ENCODE results near the gene DENND4C.
A peak's percentile ranks its signal among the peaks of the same experiment; 100 is the strongest.
"Not testable (repeated sequence)": the region's sequence is repeated elsewhere in the genome, so short reads cannot be mapped to it uniquely, and the experiment has no call there.

DENND4C gene

DNA sequence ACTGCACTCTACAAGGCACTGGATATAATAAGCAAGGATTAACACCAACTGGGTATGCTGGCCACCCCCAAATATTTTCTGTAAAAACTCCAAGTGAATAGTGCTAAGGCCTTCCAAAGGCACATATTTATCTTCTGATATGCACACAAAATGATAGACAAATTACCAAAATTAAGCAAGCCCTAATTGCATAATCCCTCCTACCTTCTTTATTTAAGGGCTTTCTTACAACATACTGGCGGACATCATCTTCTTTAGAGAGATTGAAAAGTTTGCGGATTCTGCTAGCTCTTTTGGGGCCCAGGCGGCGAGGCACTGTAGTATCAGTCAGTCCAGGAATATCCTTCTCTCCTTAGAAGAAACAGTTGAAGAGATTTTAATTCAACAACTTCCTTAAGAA lies 147.7 kb downstream of the DENND4C start:
- DNase-seq, result peak; percentile 63 to 79

- no peak for DNase-seq
Observed at GRCh38 chr9:19378647-19379046, 148.2 kb downstream of the DENND4C start.

DNA sequence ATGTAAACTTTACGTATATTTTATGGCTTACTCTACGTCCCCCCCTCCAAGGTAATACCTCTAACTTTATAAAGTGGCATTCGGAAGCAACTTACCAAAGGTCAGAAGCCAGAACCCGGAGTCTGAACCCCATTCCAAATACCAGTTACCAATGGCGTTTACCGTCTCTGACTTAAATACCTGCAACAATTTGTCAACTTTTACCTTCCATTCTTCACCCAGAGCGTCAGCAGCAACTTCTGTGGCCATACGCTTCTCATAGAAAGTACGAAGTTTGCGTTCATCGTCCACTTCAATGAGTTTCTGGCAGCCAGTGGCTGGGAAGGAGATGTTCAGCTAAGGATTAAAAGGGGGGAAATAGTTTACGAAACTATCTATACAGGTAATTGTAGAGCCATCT lies 148.8 kb downstream of the DENND4C start:
- DNase-seq, result no peak

- peak; percentile 18 to 25 for DNase-seq
Observed at GRCh38 chr9:19379697-19380046, 149.2 kb downstream of the DENND4C start.

- DNase-seq, result no peak
Observed at GRCh38 chr9:19380826-19381075, 150.3 kb downstream of the DENND4C start.

DNA sequence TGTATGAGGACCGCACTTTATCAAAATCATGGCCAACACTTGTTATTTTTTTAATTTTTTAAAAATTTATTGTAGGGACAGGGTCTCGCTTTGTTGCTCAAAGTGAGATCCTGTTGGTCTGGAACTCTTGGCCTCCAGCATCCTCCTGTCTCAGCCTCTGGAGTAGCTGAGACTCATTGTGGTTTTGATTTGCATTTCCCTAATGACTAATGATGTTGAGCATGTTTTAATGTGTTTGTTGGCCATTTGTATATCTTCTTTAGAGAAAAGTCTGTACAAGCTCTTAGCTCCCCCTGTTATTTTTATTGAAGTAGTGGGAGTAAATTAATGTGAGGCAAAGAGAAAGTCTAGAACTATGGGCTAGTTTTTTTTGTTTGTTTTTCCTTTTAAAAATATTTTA lies 151.2 kb downstream of the DENND4C start:
- DNase-seq, result no peak

DNA sequence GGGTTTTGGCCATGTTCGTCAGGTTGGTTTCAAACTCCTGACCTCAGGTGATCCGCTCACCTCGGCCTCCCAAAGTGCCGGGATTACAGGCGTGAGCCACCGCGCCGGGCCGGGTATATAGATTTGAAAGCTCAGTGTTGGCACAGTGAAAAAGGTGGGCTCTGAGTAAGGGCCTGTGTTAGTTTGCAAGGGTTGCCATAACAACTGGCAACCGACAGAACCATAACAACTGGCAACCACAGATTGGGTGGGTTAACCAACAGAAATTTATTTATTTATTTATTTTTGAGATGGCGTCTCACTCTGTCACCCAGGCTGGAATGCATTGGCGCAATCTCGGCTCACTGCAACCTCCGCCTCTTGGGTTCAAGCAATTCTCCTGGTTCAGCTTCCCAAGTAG lies 154.7 kb downstream of the DENND4C start:
- DNase-seq, result not testable (repeated sequence)

DNA sequence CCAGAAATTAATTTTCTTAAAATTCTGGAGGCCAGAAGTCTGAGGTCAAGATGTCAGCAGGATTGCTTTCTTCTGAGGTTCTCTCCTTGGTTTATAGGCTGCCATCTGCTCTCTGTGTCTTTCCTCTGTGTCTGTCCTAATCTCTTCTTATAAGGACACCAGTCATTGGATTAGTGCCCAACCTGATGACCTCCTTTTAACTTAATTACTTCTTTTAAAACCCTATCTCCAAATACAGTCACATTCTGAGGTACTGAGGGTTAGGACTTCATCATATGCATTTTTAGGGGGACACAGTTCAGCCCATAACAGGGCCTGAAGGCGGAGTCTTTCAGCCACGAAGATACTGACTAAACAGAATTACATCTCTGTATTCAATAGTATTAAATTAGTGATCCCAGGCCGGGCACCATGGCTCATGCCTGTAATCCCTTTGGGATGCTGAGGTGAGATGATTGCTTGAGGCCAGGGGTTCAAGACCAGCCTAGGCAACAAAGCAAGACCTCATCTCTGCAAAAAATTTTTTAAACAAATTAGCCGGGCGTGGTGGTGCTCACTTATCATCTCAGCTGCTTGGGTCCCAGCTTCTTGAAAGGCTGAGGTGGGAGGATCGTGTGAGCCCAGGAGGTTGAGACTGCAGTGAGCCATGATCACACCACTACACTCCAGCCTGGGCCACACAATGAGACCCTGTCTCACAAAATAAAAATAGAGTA lies 155.5 kb downstream of the DENND4C start:
- no peak for DNase-seq

- DNase-seq, result no peak
Observed at GRCh38 chr9:19386502-19387044, 156.1 kb downstream of the DENND4C start.

DNA sequence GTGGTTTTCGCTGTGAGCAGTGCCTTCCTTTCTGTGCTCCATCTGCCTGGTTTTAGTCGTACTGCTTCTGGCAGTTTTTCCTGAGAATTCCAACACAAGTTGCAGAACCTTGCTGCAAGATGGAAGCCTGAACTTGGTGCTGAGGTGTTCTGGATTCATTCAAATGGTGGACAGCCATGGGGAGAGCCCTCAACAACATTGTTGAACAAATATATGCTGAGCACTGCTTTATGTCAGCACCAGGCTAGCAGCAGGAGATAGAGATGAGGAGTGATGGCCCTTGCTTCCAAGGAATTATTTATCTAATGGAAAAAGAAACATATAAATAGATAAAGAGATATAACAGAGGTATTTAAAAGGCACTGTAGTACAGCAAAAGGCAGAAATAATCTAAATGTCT lies 156.8 kb downstream of the DENND4C start:
- DNase-seq, result no peak

GRCh38 chr9:19389539-19389938 lies 159.0 kb downstream of the DENND4C start:
- not testable (repeated sequence) for DNase-seq

GRCh38 chr9:19397845-19398244 lies 167.4 kb downstream of the DENND4C start:
- DNase-seq, result no peak

DNA sequence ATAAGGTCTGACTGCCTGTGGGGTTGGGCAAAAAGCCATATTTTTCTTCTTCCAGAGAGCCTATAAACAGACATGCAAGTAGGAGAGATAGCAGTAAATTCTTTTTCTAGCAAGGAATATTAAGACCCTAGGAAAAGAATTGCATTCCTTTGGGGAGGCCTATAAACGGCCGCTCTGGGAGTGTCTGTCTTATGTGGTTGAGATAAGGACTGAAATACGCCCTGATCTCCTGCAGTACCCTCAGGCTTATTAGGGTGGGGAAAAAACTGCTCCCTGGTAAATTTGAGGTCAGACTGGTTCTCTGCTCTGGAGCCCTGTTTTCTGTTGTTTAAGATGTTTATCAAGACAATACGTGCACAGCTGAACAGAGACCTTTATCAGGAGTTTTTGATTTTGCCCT lies 172.7 kb downstream of the DENND4C start:
- DNase-seq, result not testable (repeated sequence)

- no peak for DNase-seq
Observed at GRCh38 chr9:19404283-19405075, 174.0 kb downstream of the DENND4C start.

DNA sequence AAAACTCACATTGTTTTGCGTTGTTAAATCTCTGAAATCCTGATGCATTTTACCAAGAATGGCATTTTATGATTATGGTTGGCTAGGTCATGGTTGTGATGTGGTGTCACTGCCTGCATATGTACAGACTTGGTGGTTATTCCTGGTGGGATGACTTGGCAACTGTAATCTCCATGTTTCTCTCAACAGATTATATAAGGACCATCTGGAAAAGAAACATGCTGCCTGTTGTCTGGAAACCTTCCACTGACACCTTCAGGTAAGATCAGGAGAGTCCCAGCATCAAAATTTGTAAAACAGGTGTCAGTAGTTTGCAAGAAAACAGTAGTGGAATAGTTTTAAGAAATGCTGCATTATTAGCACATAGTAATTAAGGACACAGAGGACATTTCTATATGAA lies 175.3 kb downstream of the DENND4C start:
- DNase-seq, result no peak

DNA sequence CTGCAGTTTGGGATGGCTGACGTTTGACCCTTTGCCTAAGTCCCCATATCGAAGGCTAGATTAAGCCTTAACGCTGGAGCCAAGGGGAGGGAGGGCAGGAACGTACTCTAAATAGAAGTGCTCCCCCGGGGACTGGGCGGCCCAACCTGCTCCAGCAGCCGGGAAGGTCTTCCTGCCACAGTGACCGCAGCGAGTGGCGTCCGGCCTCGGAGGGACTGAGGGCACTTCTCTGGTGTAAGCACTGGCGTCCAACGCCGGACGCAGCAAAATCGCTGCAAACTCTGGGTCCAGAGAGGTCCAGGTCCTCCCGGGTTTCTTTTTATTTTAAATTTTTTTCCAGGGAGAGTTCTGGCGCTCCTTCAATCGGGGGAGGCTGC lies 177.8 kb downstream of the DENND4C start:
- DNase-seq, result no peak

GRCh38 chr9:19408693-19409400 lies 178.4 kb downstream of the DENND4C start, which contains the start of gene ACER2:
Gene ACER2 (plus strand): TSS chr9:19409009. CDS start chr9:19409085, 76 bp downstream.
- peak; percentile 70 to 79 for DNase-seq

GRCh38 chr9:19409401-19410194 lies 179.1 kb downstream of the DENND4C start:
- peak; percentile 5 to 16 for DNase-seq

DNA sequence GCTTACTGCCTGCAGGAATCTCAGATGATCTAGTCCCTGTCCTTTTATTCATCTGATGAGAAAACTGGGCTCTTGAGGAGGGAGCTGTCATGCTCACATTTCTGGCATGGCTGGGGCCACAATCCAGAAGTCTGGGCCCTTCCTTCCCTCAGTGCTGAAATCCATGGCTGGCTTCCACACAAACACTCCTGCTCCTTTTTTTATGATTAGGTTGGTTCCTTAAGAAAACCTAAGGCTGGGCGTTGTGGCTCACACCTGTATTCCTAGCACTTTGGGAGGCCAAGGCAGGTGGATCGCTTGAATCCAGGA lies 179.7 kb downstream of the DENND4C start:
- DNase-seq, result no peak

- no peak for DNase-seq
Observed at GRCh38 chr9:19410594-19410993, 180.1 kb downstream of the DENND4C start.

DNA sequence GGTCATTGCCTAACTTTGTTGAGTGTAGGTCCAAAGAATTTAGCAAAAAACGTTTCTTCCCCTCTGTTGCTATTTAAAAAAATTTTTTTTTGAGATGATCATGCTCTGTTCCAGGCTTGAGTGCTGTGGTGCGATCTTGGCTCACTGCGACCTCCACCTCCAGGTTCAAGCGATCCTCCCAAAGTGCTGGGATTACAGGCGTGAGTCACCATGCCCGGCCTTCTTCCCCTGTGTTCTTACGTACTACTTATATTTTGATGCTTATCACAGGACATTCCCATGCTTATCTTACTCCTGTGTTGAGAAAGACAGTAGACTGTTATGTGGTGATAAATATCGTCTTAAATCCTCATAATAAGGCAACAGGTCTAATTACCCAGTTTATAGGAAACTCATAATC lies 180.8 kb downstream of the DENND4C start:
- no peak for DNase-seq

- not testable (repeated sequence) for DNase-seq
Observed at GRCh38 chr9:19413456-19413855, 183.0 kb downstream of the DENND4C start.

GRCh38 chr9:19416143-19416542 lies 185.7 kb downstream of the DENND4C start:
- no peak for DNase-seq
